Lower leg skin (tissue), 3 donors: ENCODE data around the gene RASL10A.

ENCODE experiments used
- CTCF ChIP-seq, 3 donors: fragments of 450-650 bp; IDR thresholded peaks; one replicate each; pipeline ENCODE4 v1.5.1; 2016; ENCODE audit warnings: antibody characterized with exemption in 3 of 3, mild to moderate bottlenecking in 3 of 3, moderate library complexity in 2 of 3
- POLR2A ChIP-seq, 2 donors: fragments of 450-650 bp; IDR thresholded peaks; one replicate each; pipeline ENCODE4 v1.6.1; 2016 to 2017; ENCODE audit warnings: antibody characterized with exemption in 2 of 2, mild to moderate bottlenecking in 1 of 2, moderate library complexity in 1 of 2

- no peak for TF ChIP-seq CTCF (IDR thresholded peaks at IDR 0.05)
- no peak for TF ChIP-seq POLR2A (IDR thresholded peaks at IDR 0.05)
These were observed 9.2 kb downstream of the RASL10A start, which contains the start of gene GAS2L1 for GRCh38 chr22:29306175-29306834.
